ENCODE results near the gene EYS. TPM values are rescaled to one million over a fixed set of nuclear protein-coding genes. Genes with fewer than 3 reads are reported as not detected.

EYS gene
- total and polyA plus RNA-seq, 2 experiments from 2014 or later: 0.04 TPM; not detected in 1

GRCh38 chr6:64589961-64590360, 1117.1 kb downstream of the EYS start:
- Histone ChIP-seq H3K4me1 (ENCODE audit: insufficient read depth) (no peaks in the 10 kb centered on the region), H3K79me2 (ENCODE audit: insufficient read depth) (no peaks in the 10 kb centered on the region), H3K9me2 (ENCODE audit: insufficient read depth) (no peaks in the 10 kb centered on the region), H3F3A (ENCODE audit: insufficient read depth) (no peaks in the 10 kb centered on the region), H3K4me3 (no peak overlapping the region), H3K9me3 (ENCODE audit: low read depth) (no peaks in the 10 kb centered on the region), H2AFZ (no peak overlapping the region), H3K27ac (no peak overlapping the region), H3K9ac (no peak overlapping the region), H4K20me1 (ENCODE audit: insufficient read depth) (no peaks in the 10 kb centered on the region), H3K27me3 (replicated peaks; ENCODE audit: insufficient read depth) (no peaks in the 10 kb centered on the region), H3K4me2 (ENCODE audit: unreplicated experiment) (no peak overlapping the region), H3K36me3 (ENCODE audit: low read depth) (no peaks in the 10 kb centered on the region)
- DNase-seq: no peak
- in situ Hi-C loops (cut with MboI): no loop called here
- 39 to 45% methylated on average over 3 of the region's 3 CpGs for WGBS, 2 experiments (ENCODE audit: low coverage in 1 of 2, low lambda C conversion rate in 2 of 2, missing lambda C conversion rate in 2 of 2)
- no peak for TF ChIP-seq EZH2phosphoT487 (IDR thresholded peaks at IDR 0.05; ENCODE audit: insufficient read depth, low read depth)
- TF ChIP-seq EZH2 (IDR thresholded peaks at IDR 0.05; ENCODE audit: insufficient read depth, poor library complexity, severe bottlenecking): no peak

- peaks cover 6% of the 10 kb centered on the region; the same call in 1 of the 2 replicates for H3K4me1 ChIP-seq (ENCODE audit: insufficient read depth)
- H3K79me2 ChIP-seq (ENCODE audit: insufficient read depth): no peaks in the 10 kb centered on the region
- no peak overlapping the region for H2AFZ ChIP-seq
- WGBS, 2 experiments (ENCODE audit: low coverage in 1 of 2, low lambda C conversion rate in 2 of 2, missing lambda C conversion rate in 2 of 2): 38 to 47% methylated on average over 1 of the region's 1 CpG
- DNase-seq: peak; percentile 63
- H3K4me2 ChIP-seq (ENCODE audit: unreplicated experiment): no peak overlapping the region
- TF ChIP-seq EZH2 (IDR thresholded peaks at IDR 0.05; ENCODE audit: insufficient read depth, poor library complexity, severe bottlenecking) (no peak), EZH2phosphoT487 (IDR thresholded peaks at IDR 0.05; ENCODE audit: insufficient read depth, low read depth) (no peak)
- H3K9me2 ChIP-seq (ENCODE audit: insufficient read depth): no peaks in the 10 kb centered on the region
- no peaks in the 10 kb centered on the region for H4K20me1 ChIP-seq (ENCODE audit: insufficient read depth)
- in situ Hi-C loops (cut with MboI): no loop called here
- H3K4me3 ChIP-seq: no peak overlapping the region
- H3K36me3 ChIP-seq (ENCODE audit: low read depth): no peaks in the 10 kb centered on the region
- H3K9ac ChIP-seq: no peak overlapping the region
- no peaks in the 10 kb centered on the region for H3F3A ChIP-seq (ENCODE audit: insufficient read depth)
- no peak overlapping the region for H3K27ac ChIP-seq
- no peaks in the 10 kb centered on the region for H3K27me3 ChIP-seq (replicated peaks; ENCODE audit: insufficient read depth)
- no peaks in the 10 kb centered on the region for H3K9me3 ChIP-seq (ENCODE audit: low read depth)
These were observed 1126.7 kb downstream of the EYS start for GRCh38 chr6:64580346-64580745.

- H3K4me3 ChIP-seq: no peak overlapping the region
- no peak for TF ChIP-seq EZH2 (IDR thresholded peaks at IDR 0.05; ENCODE audit: insufficient read depth, poor library complexity, severe bottlenecking)
- no peak for TF ChIP-seq EZH2phosphoT487 (IDR thresholded peaks at IDR 0.05; ENCODE audit: insufficient read depth, low read depth)
- no peaks in the 10 kb centered on the region for H4K20me1 ChIP-seq (ENCODE audit: insufficient read depth)
- WGBS, 2 experiments (ENCODE audit: low coverage in 1 of 2, low lambda C conversion rate in 2 of 2, missing lambda C conversion rate in 2 of 2): 12 to 26% methylated on average over 1 of the region's 1 CpG
- no peak overlapping the region for H2AFZ ChIP-seq
- DNase-seq: no peak
- H3K4me2 ChIP-seq (ENCODE audit: unreplicated experiment): no peak overlapping the region
- H3K27me3 ChIP-seq (replicated peaks; ENCODE audit: insufficient read depth): no peaks in the 10 kb centered on the region
- H3K36me3 ChIP-seq (ENCODE audit: low read depth): no peaks in the 10 kb centered on the region
- in situ Hi-C loops (cut with MboI): no loop called here
- H3F3A ChIP-seq (ENCODE audit: insufficient read depth): no peaks in the 10 kb centered on the region
- H3K27ac ChIP-seq: no peak overlapping the region
- H3K9ac ChIP-seq: no peak overlapping the region
- H3K9me2 ChIP-seq (ENCODE audit: insufficient read depth): no peaks in the 10 kb centered on the region
- no peaks in the 10 kb centered on the region for H3K9me3 ChIP-seq (ENCODE audit: low read depth)
- no peaks in the 10 kb centered on the region for H3K79me2 ChIP-seq (ENCODE audit: insufficient read depth)
- no peaks in the 10 kb centered on the region for H3K4me1 ChIP-seq (ENCODE audit: insufficient read depth)
These were observed 1153.7 kb downstream of the EYS start for GRCh38 chr6:64553249-64553786.

GRCh38 chr6:64547594-64548268, 1159.3 kb downstream of the EYS start:
- H3K4me1 ChIP-seq (ENCODE audit: insufficient read depth): no peaks in the 10 kb centered on the region
- TF ChIP-seq EZH2 (IDR thresholded peaks at IDR 0.05; ENCODE audit: insufficient read depth, poor library complexity, severe bottlenecking) (no peak), EZH2phosphoT487 (IDR thresholded peaks at IDR 0.05; ENCODE audit: insufficient read depth, low read depth) (no peak)
- H3K27me3 ChIP-seq (replicated peaks; ENCODE audit: insufficient read depth): no peaks in the 10 kb centered on the region
- WGBS, 2 experiments (ENCODE audit: low coverage in 1 of 2, low lambda C conversion rate in 2 of 2, missing lambda C conversion rate in 2 of 2): 74 to 76% methylated on average over 18 to 20 of the region's 20 CpGs
- no peaks in the 10 kb centered on the region for H3K9me3 ChIP-seq (ENCODE audit: low read depth)
- H3K9me2 ChIP-seq (ENCODE audit: insufficient read depth): no peaks in the 10 kb centered on the region
- H3K9ac ChIP-seq: no peak overlapping the region
- no peaks in the 10 kb centered on the region for H3K36me3 ChIP-seq (ENCODE audit: low read depth)
- in situ Hi-C loops (cut with MboI): no loop called here
- no peak overlapping the region for H3K27ac ChIP-seq
- no peak overlapping the region for H3K4me2 ChIP-seq (ENCODE audit: unreplicated experiment)
- no peak for DNase-seq
- no peaks in the 10 kb centered on the region for H4K20me1 ChIP-seq (ENCODE audit: insufficient read depth)
- no peaks in the 10 kb centered on the region for H3F3A ChIP-seq (ENCODE audit: insufficient read depth)
- H3K79me2 ChIP-seq (ENCODE audit: insufficient read depth): no peaks in the 10 kb centered on the region
- H3K4me3 ChIP-seq: no peak overlapping the region
- no peak overlapping the region for H2AFZ ChIP-seq

Measured in GM23248 (cell line).